GM12874 (cell line): ENCODE data around the gene MUC12.

Experiments
- TF ChIP-seq, protein P1 (sequence below): IDR thresholded peaks from 2 replicates; pipeline ENCODE4 v1.5.1; 2011; ENCODE audit warnings: low read depth, mild to moderate bottlenecking, control low read depth, low read length, moderate library complexity; ENCODE audit not compliant: insufficient read depth

MUC12 gene

DNA sequence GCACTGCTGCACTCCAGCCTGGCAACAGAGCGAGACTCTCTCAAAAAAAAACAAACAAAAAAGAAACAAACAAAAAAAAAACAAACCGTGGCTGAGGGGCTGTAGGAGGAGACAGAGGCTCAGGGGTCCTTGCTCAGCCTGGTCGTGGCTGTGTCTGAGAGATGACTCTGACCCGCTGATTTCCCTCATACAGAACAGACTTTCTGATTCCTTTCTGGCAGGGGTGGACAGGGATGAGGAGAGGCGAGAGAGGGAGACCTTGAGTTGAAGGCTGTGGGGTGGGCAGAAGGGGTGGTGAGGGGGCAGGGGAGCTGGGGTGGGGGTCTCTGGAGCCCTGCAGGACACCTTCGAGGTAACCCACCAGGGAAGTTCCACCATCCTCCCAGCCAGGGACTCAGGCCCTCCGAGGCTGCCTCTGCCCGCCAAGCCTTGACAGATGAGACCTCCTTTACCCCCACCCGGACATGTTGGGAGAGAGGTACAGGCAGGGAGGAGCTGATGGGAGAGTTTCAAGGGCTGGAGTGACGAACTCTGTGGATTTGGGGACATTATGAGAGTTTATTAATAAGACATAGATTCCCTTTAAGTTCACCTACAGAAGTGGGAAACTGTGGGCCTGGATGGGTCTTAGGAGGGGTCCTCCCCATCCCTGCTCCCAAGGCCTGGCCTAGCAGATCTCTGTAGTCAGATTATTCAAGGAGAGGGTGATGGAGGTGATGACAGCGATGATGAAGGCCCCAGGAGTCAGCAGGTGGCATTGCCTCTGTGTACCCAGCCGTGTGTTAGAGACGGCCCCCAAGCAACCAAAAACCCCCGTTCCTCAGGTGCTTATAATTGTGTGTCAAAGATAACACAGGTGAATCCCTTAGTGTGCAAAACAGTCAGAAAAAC lies 2.0 kb downstream of the MUC12 start:
- TF ChIP-seq, protein P1, sequence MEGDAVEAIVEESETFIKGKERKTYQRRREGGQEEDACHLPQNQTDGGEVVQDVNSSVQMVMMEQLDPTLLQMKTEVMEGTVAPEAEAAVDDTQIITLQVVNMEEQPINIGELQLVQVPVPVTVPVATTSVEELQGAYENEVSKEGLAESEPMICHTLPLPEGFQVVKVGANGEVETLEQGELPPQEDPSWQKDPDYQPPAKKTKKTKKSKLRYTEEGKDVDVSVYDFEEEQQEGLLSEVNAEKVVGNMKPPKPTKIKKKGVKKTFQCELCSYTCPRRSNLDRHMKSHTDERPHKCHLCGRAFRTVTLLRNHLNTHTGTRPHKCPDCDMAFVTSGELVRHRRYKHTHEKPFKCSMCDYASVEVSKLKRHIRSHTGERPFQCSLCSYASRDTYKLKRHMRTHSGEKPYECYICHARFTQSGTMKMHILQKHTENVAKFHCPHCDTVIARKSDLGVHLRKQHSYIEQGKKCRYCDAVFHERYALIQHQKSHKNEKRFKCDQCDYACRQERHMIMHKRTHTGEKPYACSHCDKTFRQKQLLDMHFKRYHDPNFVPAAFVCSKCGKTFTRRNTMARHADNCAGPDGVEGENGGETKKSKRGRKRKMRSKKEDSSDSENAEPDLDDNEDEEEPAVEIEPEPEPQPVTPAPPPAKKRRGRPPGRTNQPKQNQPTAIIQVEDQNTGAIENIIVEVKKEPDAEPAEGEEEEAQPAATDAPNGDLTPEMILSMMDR, result no peak

DNA sequence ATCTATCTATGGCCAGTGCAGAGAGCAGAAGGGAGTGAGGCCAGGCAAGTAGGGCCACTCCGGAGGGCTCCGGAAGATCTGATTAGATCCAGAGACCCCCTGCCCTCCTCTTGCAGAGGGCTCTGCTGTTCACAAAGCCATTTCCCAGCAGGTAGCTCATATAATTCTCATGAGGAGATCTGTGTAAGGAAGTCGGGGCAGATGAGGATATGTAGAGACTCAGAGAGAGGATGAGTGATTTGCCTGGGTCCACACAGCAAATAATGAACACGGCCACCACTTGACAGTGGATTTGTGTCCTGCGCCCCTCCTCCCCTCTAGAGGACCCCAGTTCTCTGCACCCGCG lies 2.6 kb downstream of the MUC12 start:
- TF ChIP-seq, protein P1, result no peak

DNA sequence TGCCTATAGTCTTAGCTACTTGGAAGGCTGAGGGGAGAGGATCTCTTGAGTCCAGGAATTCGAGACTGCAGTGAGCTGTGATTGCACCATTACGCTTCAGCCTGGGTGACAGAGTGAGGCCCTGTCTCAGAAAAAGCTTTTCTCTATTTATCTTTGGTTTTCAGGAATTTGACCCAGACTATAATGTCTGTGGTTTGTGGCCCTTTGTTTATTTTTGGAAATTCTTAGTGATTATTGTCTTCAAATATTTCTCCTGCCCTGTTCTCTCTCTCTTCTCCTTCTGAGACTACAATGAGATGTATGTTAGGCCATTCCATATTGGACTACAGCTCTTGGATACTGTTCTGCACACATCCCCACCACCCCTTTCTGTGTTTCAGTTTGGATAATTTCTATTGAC lies 4.7 kb downstream of the MUC12 start:
- TF ChIP-seq, protein P1, result no peak

DNA sequence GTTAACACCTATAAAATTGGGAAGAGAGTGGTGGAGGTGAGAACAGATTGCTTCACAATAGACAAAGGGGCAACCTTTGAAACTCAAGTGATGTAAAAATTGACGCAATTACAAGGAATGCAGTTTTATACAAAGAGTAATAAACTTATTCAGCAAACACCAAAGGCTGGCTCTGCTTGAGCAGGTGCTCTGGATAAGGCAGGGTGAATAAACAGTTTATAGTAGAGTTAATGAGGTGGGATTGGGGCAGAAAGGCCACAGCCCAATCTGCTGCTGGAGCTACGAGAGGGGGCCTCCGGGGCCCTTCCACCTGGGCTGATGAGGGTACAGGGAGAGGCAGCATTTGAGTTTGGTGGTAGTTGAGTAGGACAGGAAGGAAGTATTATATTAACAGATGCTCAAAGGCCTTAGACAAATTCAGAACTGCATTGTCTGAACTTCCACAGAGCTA lies 6.0 kb downstream of the MUC12 start:
- TF ChIP-seq, protein P1, result no peak

DNA sequence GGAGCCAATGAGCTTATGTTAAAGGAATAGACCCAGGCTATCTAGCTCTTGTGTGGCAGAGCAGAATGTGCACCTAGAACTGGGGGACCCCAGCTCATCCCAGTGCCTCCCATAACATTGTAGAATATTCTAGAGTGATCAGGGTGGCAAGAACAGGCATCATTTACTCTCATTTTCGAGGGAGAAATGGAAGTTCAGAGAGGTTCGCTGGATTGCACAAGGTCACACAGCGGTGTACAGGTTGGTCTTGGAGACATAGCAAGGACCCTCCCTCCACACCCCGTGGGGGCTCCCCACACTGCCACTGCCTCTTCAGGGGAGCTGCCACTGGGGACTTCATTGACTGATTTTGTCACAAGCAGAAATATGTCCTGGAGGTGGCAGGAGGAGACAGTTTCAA lies 8.9 kb downstream of the MUC12 start:
- TF ChIP-seq, protein P1, result no peak

DNA sequence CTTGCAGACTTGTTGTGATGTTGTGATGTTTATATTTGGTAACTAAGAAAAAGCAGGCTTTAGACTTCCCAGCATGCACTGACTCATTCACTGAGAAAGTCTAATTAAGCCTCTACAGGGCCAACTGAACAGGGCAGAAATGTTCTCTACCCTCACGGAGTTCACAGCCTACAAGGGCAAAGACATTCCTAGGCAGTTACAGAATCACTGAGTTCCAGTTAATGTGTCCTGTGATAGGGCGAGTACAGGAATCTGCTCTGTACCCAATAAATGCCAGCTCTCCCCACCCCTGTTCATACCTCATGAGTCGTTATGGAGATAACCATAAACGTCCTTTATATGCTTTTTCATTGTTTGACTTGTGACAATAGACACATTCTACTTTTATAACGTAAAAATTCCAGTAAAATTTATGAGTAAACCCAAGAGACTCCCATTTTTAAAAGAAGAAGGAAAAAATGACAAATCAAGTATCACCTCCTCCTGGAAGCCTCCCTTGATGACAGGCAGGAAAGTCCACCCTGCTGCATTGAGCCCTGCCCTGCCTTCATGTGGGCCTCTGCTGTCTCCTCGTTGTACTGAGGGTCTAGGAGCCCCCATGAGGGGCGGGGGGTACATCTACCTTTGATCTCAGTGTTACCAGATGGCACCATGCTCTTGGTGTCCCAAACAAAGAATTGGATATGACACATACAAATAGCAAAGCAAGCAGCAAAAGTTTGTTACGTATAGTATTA lies 14.3 kb downstream of the MUC12 start:
- TF ChIP-seq, protein P1, result no peak

DNA sequence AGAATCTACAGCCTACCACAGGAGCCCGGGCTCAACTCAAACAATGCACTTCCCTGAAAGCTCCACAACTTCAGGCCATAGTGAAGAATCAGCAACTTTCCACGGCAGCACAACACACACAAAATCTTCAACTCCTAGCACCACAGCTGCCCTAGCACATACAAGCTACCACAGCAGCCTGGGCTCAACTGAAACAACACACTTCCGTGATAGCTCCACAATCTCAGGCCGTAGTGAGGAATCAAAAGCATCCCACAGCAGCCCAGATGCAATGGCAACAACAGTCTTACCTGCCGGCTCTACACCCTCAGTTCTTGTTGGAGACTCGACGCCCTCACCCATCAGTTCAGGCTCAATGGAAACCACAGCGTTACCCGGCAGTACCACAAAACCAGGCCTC lies 22.3 kb downstream of the MUC12 start:
- TF ChIP-seq, protein P1, result no peak
